Progenitor cell of endocrine pancreas (in vitro differentiated cells): ENCODE measurements around the gene EVA1B. TPM values are rescaled to one million over a fixed set of nuclear protein-coding genes. Genes with fewer than 3 reads are reported as not detected.
A peak's percentile ranks its signal among the peaks of the same experiment; 100 is the strongest.

Experiments used
- DNase-seq: peaks from one replicate; pipeline ENCODE4 v3.0.0; 2021; ENCODE audit warnings: low spot score; ENCODE audit not compliant: unreplicated experiment
- H3K27ac Mint-ChIP-seq: 2 replicates; pipeline ENCODE4 v1.8.0; 2021; ENCODE audit warnings: mild to moderate bottlenecking, moderate library complexity, mixed read lengths
- H3K27me3 Mint-ChIP-seq: 2 replicates; pipeline ENCODE4 v1.8.0; 2021; ENCODE audit warnings: mixed read lengths
- H3K36me3 Mint-ChIP-seq: 2 replicates; pipeline ENCODE4 v1.8.0; 2022; ENCODE audit warnings: mixed read lengths; ENCODE audit not compliant: insufficient read depth
- H3K4me1 Mint-ChIP-seq: 2 replicates; pipeline ENCODE4 v1.8.0; 2021; ENCODE audit warnings: low read depth, mixed read lengths
- H3K4me3 Mint-ChIP-seq: 2 replicates; pipeline ENCODE4 v1.8.0; 2021; ENCODE audit warnings: low read depth, mild to moderate bottlenecking, moderate library complexity, mixed read lengths
- H3K9me3 Mint-ChIP-seq: 2 replicates; pipeline ENCODE4 v1.8.0; 2021; ENCODE audit warnings: low read depth, mixed read lengths
- CTCF ChIP-seq: fragments of 200-600 bp; sonication (generic); IDR thresholded peaks from one replicate; pipeline ENCODE4 v1.5.0; 2021; ENCODE audit warnings: antibody characterized with exemption, mild to moderate bottlenecking; ENCODE audit not compliant: unreplicated experiment
- total RNA-seq: library from RNA; stranded (reverse); gene quantifications from 2 replicates; pipeline ENCODE4 v1.2.1, GENCODE V29; 2021

EVA1B gene
- total RNA-seq, 1 donor from 2014 or later = 11.8 TPM

DNA sequence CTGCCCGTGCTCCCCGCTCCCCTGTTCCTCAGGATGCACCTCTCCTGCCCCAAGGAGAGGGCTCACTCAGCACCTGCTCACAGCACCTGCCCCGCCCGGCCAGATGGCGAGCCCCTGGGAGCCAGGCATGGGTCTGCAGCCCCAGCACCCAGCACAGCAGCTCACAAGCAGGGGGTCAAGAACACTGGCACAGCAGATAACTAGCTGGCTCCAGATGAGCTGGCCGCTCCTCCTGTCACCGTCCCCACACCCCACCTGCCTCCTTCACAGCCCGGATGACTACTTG, 20.9 kb upstream of the EVA1B start:
- TF ChIP-seq CTCF = no peak
- H3K36me3 Mint-ChIP-seq = peaks cover 12% of the 10 kb centered on the region

GRCh38 chr1:36343651-36344394, 20.4 kb upstream of the EVA1B start:
- Mint-ChIP-seq H3K36me3 (peaks cover 12% of the 10 kb centered on the region), H3K4me3 (no peak overlapping the region), H3K9me3 (no peaks in the 10 kb centered on the region), H3K27me3 (no peaks in the 10 kb centered on the region), H3K4me1 (no peaks in the 10 kb centered on the region), H3K27ac (no peak overlapping the region)
- TF ChIP-seq CTCF = no peak
- no peak for DNase-seq

More for the DNA sequence above, 20.9 kb upstream of the EVA1B start:
- no peak for DNase-seq
- H3K27me3 Mint-ChIP-seq = no peaks in the 10 kb centered on the region
- H3K4me1 Mint-ChIP-seq = no peaks in the 10 kb centered on the region
- H3K9me3 Mint-ChIP-seq = no peaks in the 10 kb centered on the region
- no peak overlapping the region for H3K4me3 Mint-ChIP-seq
- no peak overlapping the region for H3K27ac Mint-ChIP-seq

DNA sequence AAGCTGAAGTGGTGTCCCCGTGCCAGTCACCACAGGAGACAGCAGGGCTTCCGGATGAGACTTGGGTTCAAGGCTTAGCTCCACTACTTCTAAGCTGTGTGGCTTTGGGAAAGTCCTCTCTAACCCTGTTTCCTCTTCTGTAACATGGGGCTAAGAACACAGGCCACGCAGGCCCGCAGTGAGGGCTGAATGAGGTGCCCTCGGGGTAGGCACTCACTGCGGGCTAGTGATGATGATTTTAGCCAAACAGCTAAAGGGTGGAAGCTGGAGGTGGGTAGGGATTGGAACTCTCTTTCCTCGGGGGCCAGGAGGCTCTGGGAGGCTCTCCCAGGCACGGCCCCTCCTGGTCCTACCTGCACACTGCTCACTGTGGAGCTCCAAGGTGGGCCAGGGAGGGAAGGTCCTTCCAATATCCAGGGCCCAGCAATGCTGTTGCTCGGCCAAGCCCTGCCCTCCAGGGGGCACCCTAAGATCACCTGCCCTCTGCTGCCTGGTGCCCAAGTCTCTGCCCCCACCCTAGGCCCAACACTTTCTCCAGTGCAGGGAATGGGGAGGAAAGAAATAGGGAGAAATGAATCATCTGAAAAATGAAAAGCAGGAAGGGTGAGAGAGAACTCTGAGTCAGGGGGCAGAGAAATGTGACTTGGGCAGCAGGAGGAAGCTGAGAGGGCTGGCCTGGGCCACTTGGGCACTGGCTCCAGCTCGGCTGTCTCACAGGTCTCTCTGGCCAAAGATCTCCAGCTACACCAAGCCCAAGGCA, 19.2 kb upstream of the EVA1B start:
- no peaks in the 10 kb centered on the region for H3K9me3 Mint-ChIP-seq
- H3K4me1 Mint-ChIP-seq = no peaks in the 10 kb centered on the region
- H3K27me3 Mint-ChIP-seq = no peaks in the 10 kb centered on the region
- DNase-seq = no peak
- peak; percentile 47 for TF ChIP-seq CTCF
- H3K36me3 Mint-ChIP-seq = peaks cover 8% of the 10 kb centered on the region
- H3K4me3 Mint-ChIP-seq = no peak overlapping the region
- H3K27ac Mint-ChIP-seq = no peak overlapping the region

DNA sequence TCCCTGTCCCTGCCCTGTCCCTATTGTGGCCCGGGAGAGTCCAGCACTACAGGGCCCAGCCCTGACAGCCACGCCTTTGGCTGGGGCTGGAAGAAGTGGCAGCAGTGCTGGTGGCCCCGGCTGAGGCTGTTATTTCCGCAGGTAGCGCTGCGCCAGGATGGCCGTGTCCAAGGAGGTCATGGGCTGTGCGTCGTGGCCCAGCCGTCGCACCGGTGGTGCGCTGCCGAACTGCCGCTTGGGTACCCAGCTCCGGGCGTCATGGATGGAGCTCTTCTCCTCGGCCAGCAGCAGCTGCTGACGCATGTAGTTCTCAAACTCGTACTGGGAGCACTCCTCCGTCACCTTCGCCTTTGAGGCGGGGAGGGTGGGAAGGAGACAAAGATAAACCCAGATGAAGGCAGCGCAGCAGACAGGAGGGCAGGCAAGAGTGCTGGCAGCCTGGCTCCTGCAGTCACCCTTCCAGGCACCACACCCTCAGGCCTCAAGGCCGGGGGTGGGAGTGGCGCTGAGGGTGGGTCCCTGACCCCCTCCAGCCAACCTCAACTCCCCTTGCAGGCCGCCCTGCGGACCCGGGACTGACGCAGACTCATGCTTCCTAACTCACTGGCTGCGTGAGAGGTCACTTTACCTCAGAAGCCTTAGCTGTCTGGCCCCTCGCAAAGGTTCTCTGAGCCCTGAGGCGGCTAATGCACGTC, 18.3 kb upstream of the EVA1B start:
- H3K27ac Mint-ChIP-seq = no peak overlapping the region
- peaks cover 5% of the 10 kb centered on the region for H3K36me3 Mint-ChIP-seq
- TF ChIP-seq CTCF = no peak
- DNase-seq = no peak
- no peaks in the 10 kb centered on the region for H3K9me3 Mint-ChIP-seq
- no peaks in the 10 kb centered on the region for H3K4me1 Mint-ChIP-seq
- no peak overlapping the region for H3K4me3 Mint-ChIP-seq
- H3K27me3 Mint-ChIP-seq = no peaks in the 10 kb centered on the region

DNA sequence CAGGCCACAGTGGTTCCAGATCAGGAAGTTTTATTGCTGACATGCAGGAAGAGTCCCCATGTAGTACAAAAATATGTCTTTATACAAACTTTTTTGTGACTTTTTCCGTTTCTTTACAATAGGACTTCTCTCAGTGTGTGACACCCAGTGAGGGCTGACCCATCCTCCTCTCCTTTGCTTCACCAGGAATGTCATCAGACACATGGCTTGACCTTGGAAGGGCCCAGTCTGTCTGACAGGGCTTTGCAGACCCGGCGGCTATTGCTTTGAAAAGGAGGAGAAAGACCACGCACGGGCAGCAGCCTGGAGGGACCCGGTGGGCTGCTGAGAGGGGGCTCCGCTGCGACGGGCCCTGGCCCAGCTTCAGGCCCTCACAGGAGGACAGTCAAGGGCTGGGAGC, 16.2 kb upstream of the EVA1B start:
- Mint-ChIP-seq H3K4me3 (no peak overlapping the region), H3K27me3 (no peaks in the 10 kb centered on the region), H3K36me3 (peaks cover 3% of the 10 kb centered on the region), H3K9me3 (no peaks in the 10 kb centered on the region), H3K27ac (peak overlapping the region; percentile 76), H3K4me1 (no peaks in the 10 kb centered on the region)
- TF ChIP-seq CTCF = no peak
- DNase-seq = no peak
